Neural progenitor cell (in vitro differentiated cells): ENCODE data around the gene PSMC3. TPM values are rescaled to one million over a fixed set of nuclear protein-coding genes. Genes with fewer than 3 reads are reported as not detected.

Experiments used
- DNase-seq: peaks from one replicate; pipeline ENCODE4 v3.0.0-alpha.2; 2016; ENCODE audit warnings: low spot score
- H2AFZ ChIP-seq: fragments of 200-600 bp; sonication (generic); replicated peaks from 2 replicates; pipeline ENCODE4 v1.6.1; 2016; ENCODE audit warnings: antibody characterized with exemption
- H3F3A ChIP-seq: fragments of 200-600 bp; sonication (generic); 2 replicates; pipeline ENCODE4 v1.6.1; 2016; ENCODE audit warnings: antibody characterized with exemption, low read depth
- H3K27ac ChIP-seq: fragments of 200-600 bp; sonication (generic); 2 replicates; pipeline ENCODE4 v1.5.1; 2016; ENCODE audit warnings: mild to moderate bottlenecking
- H3K27me3 ChIP-seq: fragments of 200-600 bp; sonication (generic); 2 replicates; pipeline ENCODE4 v1.6.1; 2016; ENCODE audit warnings: mild to moderate bottlenecking, moderate library complexity
- H3K36me3 ChIP-seq: fragments of 200-600 bp; sonication (generic); 2 replicates; pipeline ENCODE4 v1.5.1; 2016
- H3K4me1 ChIP-seq: fragments of 200-600 bp; sonication (generic); 2 replicates; pipeline ENCODE4 v1.6.1; 2016; ENCODE audit warnings: mixed run types
- H3K4me2 ChIP-seq: fragments of 200-600 bp; sonication (generic); 2 replicates; pipeline ENCODE4 v1.6.1; 2016
- H3K4me3 ChIP-seq: fragments of 200-600 bp; sonication (generic); 2 replicates; pipeline ENCODE4 v1.5.1; 2016
- H3K79me2 ChIP-seq: fragments of 200-600 bp; sonication (generic); 2 replicates; pipeline ENCODE4 v1.6.1; 2016; ENCODE audit warnings: low read depth
- H3K9ac ChIP-seq: fragments of 200-600 bp; sonication (generic); 2 replicates; pipeline ENCODE4 v1.6.1; 2016
- H3K9me3 ChIP-seq: fragments of 200-600 bp; sonication (generic); 2 replicates; pipeline ENCODE4 v1.5.1; 2016; ENCODE audit warnings: low read depth
- H4K20me1 ChIP-seq: fragments of 200-600 bp; sonication (generic); 2 replicates; pipeline ENCODE4 v1.6.1; 2016; ENCODE audit warnings: low read depth
- H3K27ac Mint-ChIP-seq: 3 replicates; pipeline ENCODE4 v1.8.0; 2021; ENCODE audit warnings: mixed read lengths
- H3K27me3 Mint-ChIP-seq: 2 replicates; pipeline ENCODE4 v1.8.0; 2022; ENCODE audit warnings: low read depth, mild to moderate bottlenecking, inconsistent platforms, moderate library complexity, mixed read lengths; ENCODE audit not compliant: insufficient read depth
- H3K36me3 Mint-ChIP-seq: 3 replicates; pipeline ENCODE4 v1.8.0; 2021; ENCODE audit warnings: mixed read lengths
- H3K4me1 Mint-ChIP-seq: 3 replicates; pipeline ENCODE4 v1.8.0; 2021; ENCODE audit warnings: mixed read lengths
- H3K4me3 Mint-ChIP-seq: 3 replicates; pipeline ENCODE4 v1.8.0; 2021; ENCODE audit warnings: mild to moderate bottlenecking, moderate library complexity, mixed read lengths
- H3K9me3 Mint-ChIP-seq: 3 replicates; pipeline ENCODE4 v1.8.0; 2020; ENCODE audit warnings: mixed read lengths
- EZH2 ChIP-seq: fragments of 200-600 bp; sonication (generic); IDR thresholded peaks from 2 replicates; pipeline ENCODE4 v1.6.1; 2017; ENCODE audit warnings: antibody characterized with exemption, mild to moderate bottlenecking, moderate library complexity
- EZH2phosphoT487 ChIP-seq: fragments of 200-600 bp; sonication (generic); IDR thresholded peaks from 2 replicates; pipeline ENCODE4 v1.6.1; 2017; ENCODE audit warnings: antibody characterized with exemption
- total RNA-seq: library from RNA; depleted of rRNA; stranded (reverse); fragments of >200 nt; gene quantifications from 2 replicates; pipeline ENCODE4 v1.2.3, GENCODE V29; 2015; ENCODE audit warnings: low replicate concordance
- TF ChIP-seq, protein P1 (sequence below): fragments of 200-600 bp; sonication (generic); IDR thresholded peaks from 2 replicates; pipeline ENCODE4 v1.5.1; 2017; ENCODE audit warnings: antibody characterized with exemption, mild to moderate bottlenecking

PSMC3 gene
- total RNA-seq, 1 donor from 2014 or later, result 175 TPM

- H4K20me1 ChIP-seq, result no peaks in the 10 kb centered on the region
Observed at GRCh38 chr11:47434011-47434786, 8.0 kb upstream of the PSMC3 start.

GRCh38 chr11:47433157-47433556 is 6.9 kb upstream of the PSMC3 start:
- no peaks in the 10 kb centered on the region for H3K27me3 ChIP-seq
- H2AFZ ChIP-seq, result no peak overlapping the region
- no peaks in the 10 kb centered on the region for H3K36me3 Mint-ChIP-seq
- peak overlapping the region; percentile 80 for H3K27ac Mint-ChIP-seq
- no peaks in the 10 kb centered on the region for H3K79me2 ChIP-seq
- H3F3A ChIP-seq, result no peaks in the 10 kb centered on the region
- H3K9me3 Mint-ChIP-seq, result no peaks in the 10 kb centered on the region
- TF ChIP-seq, protein P1, sequence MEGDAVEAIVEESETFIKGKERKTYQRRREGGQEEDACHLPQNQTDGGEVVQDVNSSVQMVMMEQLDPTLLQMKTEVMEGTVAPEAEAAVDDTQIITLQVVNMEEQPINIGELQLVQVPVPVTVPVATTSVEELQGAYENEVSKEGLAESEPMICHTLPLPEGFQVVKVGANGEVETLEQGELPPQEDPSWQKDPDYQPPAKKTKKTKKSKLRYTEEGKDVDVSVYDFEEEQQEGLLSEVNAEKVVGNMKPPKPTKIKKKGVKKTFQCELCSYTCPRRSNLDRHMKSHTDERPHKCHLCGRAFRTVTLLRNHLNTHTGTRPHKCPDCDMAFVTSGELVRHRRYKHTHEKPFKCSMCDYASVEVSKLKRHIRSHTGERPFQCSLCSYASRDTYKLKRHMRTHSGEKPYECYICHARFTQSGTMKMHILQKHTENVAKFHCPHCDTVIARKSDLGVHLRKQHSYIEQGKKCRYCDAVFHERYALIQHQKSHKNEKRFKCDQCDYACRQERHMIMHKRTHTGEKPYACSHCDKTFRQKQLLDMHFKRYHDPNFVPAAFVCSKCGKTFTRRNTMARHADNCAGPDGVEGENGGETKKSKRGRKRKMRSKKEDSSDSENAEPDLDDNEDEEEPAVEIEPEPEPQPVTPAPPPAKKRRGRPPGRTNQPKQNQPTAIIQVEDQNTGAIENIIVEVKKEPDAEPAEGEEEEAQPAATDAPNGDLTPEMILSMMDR, result no peak
- TF ChIP-seq EZH2phosphoT487, result no peak
- TF ChIP-seq EZH2, result no peak
- H4K20me1 ChIP-seq, result no peaks in the 10 kb centered on the region
- no peak overlapping the region for H3K4me2 ChIP-seq
- peaks cover 2% of the 10 kb centered on the region for H3K27me3 Mint-ChIP-seq
- H3K9ac ChIP-seq, result no peak overlapping the region
- no peaks in the 10 kb centered on the region for H3K9me3 ChIP-seq
- H3K4me3 ChIP-seq, result no peak overlapping the region
- H3K4me3 Mint-ChIP-seq, result no peak overlapping the region
- no peak for DNase-seq
- no peak overlapping the region for H3K27ac ChIP-seq
- H3K4me1 ChIP-seq, result no peaks in the 10 kb centered on the region
- H3K4me1 Mint-ChIP-seq, result peaks cover 4% of the 10 kb centered on the region
- H3K36me3 ChIP-seq, result no peaks in the 10 kb centered on the region

More at GRCh38 chr11:47434011-47434786, 8.0 kb upstream of the PSMC3 start:
- Mint-ChIP-seq H3K27ac (no peak overlapping the region), H3K4me1 (peaks cover 4% of the 10 kb centered on the region), H3K4me3 (no peak overlapping the region), H3K27me3 (peaks cover 2% of the 10 kb centered on the region), H3K36me3 (no peaks in the 10 kb centered on the region), H3K9me3 (no peaks in the 10 kb centered on the region)
- no peak overlapping the region for H2AFZ ChIP-seq
- H3F3A ChIP-seq, result no peaks in the 10 kb centered on the region
- no peaks in the 10 kb centered on the region for H3K9me3 ChIP-seq
- no peak overlapping the region for H3K9ac ChIP-seq
- no peaks in the 10 kb centered on the region for H3K27me3 ChIP-seq
- H3K27ac ChIP-seq, result no peak overlapping the region
- no peaks in the 10 kb centered on the region for H3K36me3 ChIP-seq
- H3K4me1 ChIP-seq, result no peaks in the 10 kb centered on the region
- TF ChIP-seq EZH2phosphoT487 (no peak), EZH2 (no peak)
- TF ChIP-seq, protein P1, result no peak
- no peak for DNase-seq
- H3K79me2 ChIP-seq, result no peaks in the 10 kb centered on the region
- H3K4me3 ChIP-seq, result no peak overlapping the region
- H3K4me2 ChIP-seq, result no peak overlapping the region

- H2AFZ ChIP-seq, result no peak overlapping the region
- H3K9ac ChIP-seq, result no peak overlapping the region
- no peaks in the 10 kb centered on the region for H3K9me3 ChIP-seq
- Mint-ChIP-seq H3K4me3 (no peak overlapping the region), H3K27me3 (peaks cover 2% of the 10 kb centered on the region), H3K9me3 (no peaks in the 10 kb centered on the region), H3K27ac (no peak overlapping the region), H3K4me1 (peaks cover 7% of the 10 kb centered on the region), H3K36me3 (no peaks in the 10 kb centered on the region)
- H4K20me1 ChIP-seq, result no peaks in the 10 kb centered on the region
- no peaks in the 10 kb centered on the region for H3K4me1 ChIP-seq
- H3K27ac ChIP-seq, result no peak overlapping the region
- DNase-seq, result no peak
- no peak overlapping the region for H3K4me2 ChIP-seq
- no peaks in the 10 kb centered on the region for H3K79me2 ChIP-seq
- no peak overlapping the region for H3K4me3 ChIP-seq
- H3F3A ChIP-seq, result peaks cover 8% of the 10 kb centered on the region
- no peaks in the 10 kb centered on the region for H3K36me3 ChIP-seq
- TF ChIP-seq EZH2phosphoT487 (no peak), EZH2 (no peak)
- TF ChIP-seq, protein P1, result no peak
- H3K27me3 ChIP-seq, result no peaks in the 10 kb centered on the region
Observed at GRCh38 chr11:47431356-47432083, 5.3 kb upstream of the PSMC3 start.
